ENCODE data around the gene LEKR1.
"Not testable (repeated sequence)": the region's sequence is repeated elsewhere in the genome, so short reads cannot be mapped to it uniquely, and the experiment has no call there.

LEKR1 gene

DNA sequence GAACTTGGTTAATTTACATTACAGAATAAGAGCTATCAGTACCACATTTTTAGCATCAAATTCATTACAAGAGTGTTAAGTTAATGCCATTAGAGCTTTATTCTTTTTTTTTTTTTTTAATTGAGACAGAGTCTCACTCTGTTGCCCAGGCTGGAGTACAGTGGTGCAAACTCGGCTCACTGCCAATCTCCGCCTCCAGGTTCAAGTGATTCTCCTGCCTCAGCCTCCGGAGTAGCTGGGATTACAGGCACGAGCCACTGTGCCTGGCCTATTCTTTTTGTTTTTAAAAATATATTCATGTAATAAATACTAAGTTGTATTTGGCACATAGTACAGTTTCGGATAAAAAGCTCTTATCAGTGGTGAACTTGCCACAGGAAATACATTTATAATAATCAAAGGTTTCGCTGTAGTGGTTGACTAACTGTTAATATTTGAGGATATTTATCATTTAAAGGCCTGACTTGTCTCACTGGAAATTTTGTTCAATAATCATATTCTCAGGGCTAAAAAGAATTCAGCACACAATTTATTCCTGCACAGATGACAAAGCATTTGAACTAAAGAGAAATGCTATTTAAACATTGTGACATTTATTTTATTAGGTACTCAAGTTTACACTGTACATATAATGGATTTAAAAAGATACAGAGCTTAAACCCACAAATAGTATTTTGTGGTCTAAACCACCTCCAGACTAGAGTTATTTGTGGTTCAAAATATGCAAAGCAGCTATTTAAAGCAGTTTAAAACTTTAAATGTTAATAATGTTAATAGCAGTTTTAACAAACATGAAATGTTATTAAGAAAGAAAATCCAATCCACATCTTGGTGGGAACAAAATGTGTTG, 6.1 kb upstream of the LEKR1 start:
- no peak for DNase-seq (ENCODE audit: low spot score)
- TF ChIP-seq, protein P1, sequence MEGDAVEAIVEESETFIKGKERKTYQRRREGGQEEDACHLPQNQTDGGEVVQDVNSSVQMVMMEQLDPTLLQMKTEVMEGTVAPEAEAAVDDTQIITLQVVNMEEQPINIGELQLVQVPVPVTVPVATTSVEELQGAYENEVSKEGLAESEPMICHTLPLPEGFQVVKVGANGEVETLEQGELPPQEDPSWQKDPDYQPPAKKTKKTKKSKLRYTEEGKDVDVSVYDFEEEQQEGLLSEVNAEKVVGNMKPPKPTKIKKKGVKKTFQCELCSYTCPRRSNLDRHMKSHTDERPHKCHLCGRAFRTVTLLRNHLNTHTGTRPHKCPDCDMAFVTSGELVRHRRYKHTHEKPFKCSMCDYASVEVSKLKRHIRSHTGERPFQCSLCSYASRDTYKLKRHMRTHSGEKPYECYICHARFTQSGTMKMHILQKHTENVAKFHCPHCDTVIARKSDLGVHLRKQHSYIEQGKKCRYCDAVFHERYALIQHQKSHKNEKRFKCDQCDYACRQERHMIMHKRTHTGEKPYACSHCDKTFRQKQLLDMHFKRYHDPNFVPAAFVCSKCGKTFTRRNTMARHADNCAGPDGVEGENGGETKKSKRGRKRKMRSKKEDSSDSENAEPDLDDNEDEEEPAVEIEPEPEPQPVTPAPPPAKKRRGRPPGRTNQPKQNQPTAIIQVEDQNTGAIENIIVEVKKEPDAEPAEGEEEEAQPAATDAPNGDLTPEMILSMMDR (IDR thresholded peaks at IDR 0.05; ENCODE audit: borderline replicate concordance, control extremely low read depth, extremely low read depth, insufficient read depth, missing control alignments) = no peak
- in situ Hi-C loops (cut with MboI; ENCODE audit: low sequenced_read_pairs, unreplicated experiment) = loop anchor here (10.0 to 25.0 kb wide), 3 partner anchors 135 to 283 kb away; no protein-coding TSS in a partner anchor

DNA sequence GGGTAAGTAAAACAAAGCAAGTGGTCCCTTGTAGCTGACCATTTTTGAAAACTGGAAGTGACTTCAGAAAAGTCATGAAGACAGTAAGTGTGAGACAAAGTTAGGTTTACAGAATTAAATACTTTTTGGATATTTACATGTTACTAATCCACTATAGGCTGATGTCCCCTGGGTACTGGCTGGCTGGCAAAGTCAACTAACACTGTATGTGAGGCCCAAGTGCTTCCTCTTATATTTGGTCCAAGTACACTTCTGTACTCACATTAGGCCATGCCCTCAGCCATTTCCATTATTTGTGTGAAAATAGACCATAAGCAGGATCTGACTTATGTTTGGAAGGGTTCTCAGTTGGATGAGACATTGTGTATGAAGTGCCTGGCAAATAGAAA, 5.5 kb upstream of the LEKR1 start:
- in situ Hi-C loops (cut with MboI; ENCODE audit: low sequenced_read_pairs, unreplicated experiment) = loop anchor here (10.0 to 25.0 kb wide), 2 partner anchors 254 to 283 kb away; no protein-coding TSS in a partner anchor
- no peak for DNase-seq (ENCODE audit: low spot score)
- TF ChIP-seq, protein P1 (IDR thresholded peaks at IDR 0.05; ENCODE audit: borderline replicate concordance, control extremely low read depth, extremely low read depth, insufficient read depth, missing control alignments) = no peak

DNA sequence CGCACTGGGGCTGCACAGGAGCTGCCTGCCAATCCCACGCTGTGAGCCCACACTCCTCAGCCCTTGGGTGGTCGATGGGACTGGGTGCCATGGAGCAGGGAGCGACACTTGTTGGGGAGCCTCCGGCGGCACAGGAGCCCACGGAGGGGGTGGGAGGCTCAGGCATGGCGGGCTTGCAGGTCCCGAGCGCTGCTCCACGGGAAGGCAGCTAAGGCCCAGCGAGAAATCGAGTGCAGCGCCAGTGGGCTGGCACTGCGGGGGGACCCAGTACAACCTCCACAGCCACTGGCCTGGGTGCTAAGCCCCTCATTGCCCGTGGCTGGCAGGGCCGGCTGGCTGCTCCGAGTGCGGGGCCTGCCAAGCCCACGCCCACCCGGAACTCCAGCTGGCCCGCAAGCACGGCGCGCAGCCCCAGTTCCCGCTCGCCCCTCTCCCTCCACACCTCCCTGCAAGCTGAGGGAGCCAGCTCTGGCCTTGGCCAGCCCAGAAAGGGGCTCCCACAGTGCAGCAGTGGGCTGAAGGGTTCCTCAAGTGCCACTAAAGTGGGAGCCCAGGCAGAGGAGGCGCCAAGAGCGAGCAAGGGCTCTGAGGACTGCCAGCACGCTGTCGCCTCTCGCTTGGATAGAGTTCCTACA, 3.4 kb upstream of the LEKR1 start:
- in situ Hi-C loops (cut with MboI; ENCODE audit: low sequenced_read_pairs, unreplicated experiment) = loop anchor here (10.0 to 25.0 kb wide), 2 partner anchors 252 to 285 kb away; no protein-coding TSS in a partner anchor
- not testable (repeated sequence) for DNase-seq (ENCODE audit: low spot score)

DNA sequence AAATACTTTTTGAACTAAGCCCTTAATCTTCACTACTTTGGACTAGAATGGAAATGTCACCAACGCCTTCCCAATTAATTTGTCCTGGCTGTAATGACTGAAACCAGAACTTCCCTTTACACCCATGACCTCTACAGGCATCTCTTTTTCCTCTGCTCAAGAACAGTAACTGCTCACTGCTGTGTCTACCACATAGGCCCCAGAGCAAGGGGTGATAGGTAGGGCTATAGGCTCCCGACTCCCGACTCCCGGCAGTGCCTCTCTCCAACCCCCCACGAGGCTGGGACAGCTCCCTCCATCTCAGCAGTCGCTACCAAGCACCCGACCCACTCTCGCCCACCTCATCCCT, 384 bp upstream of the LEKR1 start:
- in situ Hi-C loops (cut with MboI; ENCODE audit: low sequenced_read_pairs, unreplicated experiment) = loop anchor here (10.0 kb wide), 1 partner anchor 249 kb away; no protein-coding TSS in a partner anchor
- no peak for DNase-seq (ENCODE audit: low spot score)
- TF ChIP-seq, protein P1 (IDR thresholded peaks at IDR 0.05; ENCODE audit: borderline replicate concordance, control extremely low read depth, extremely low read depth, insufficient read depth, missing control alignments) = no peak

DNA sequence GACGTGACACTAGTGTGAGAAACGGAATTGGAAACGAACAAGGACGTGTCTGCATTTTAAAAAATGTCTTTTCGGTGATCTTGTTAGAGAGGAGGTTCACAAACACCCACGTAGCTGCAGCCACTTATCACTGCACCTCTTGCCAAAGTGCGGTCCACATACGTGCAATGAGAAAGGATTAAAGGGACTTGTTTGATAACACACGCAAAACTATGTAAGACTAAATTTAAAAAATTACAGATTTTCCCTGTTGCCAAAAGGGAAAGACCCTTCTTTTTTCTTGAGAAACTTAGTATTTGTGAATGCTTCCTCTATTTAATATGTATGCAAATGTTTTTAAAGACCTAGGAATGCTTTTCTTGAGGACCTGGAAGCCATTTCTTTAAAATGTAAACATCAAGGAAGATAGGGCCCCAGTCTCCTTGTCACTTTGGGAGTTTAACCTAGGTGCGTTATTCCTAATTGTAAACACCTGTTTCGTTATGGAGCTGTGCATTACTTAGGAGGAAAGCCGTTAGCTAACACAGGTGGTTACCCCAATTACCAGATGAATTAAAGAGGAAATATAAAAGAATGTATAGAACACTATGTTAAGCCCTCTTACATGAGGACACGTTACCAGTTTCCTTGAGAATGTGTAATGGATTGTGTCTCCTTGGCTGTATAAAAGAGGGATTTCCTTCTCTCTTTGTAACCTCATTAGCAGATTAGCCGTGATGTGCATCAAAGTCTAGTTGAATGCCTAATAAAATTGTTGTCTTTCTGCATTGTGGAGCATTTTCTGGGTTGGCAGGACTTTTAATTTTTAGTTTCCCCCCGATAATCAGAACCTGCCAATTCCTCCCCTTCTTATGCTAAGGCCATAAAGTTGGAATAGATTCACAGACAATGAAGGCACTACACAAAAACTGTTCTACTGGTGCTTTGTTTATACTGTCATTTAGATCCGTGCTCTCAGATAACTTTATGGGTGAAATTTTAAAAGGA, 1.0 kb downstream of the LEKR1 start:
- TF ChIP-seq, protein P1 (IDR thresholded peaks at IDR 0.05; ENCODE audit: borderline replicate concordance, control extremely low read depth, extremely low read depth, insufficient read depth, missing control alignments) = no peak
- in situ Hi-C loops (cut with MboI; ENCODE audit: low sequenced_read_pairs, unreplicated experiment) = loop anchor here (10.0 kb wide), 1 partner anchor 248 kb away; no protein-coding TSS in a partner anchor
- peak; percentile 49 for DNase-seq (ENCODE audit: low spot score)

DNA sequence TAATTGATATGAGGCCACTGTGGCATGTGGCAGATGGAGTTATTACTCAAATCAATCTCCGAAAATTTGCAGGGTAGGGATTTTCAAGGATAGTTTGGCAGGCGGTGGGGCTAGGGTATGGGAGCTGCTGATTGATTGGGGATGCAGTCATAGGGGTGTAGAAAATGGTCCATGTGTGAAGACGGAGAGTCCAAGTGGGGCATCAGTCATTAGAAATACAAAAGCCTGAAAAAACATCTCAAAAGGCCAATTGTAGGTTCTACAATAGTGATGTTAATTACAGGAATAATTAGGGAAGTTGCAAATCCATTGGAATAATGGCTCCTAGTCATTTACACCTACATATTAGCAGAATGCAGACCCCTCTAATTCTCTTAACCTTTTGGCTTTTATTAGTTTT, 4.9 kb downstream of the LEKR1 start:
- in situ Hi-C loops (cut with MboI; ENCODE audit: low sequenced_read_pairs, unreplicated experiment) = loop anchor here (10.0 kb wide), 1 partner anchor 224 kb away; no protein-coding TSS in a partner anchor
- TF ChIP-seq, protein P1 (IDR thresholded peaks at IDR 0.05; ENCODE audit: borderline replicate concordance, control extremely low read depth, extremely low read depth, insufficient read depth, missing control alignments) = no peak
- DNase-seq (ENCODE audit: low spot score) = no peak
